Measurements from ENCODE around the gene PROSER3. TPM values are rescaled to one million over a fixed set of nuclear protein-coding genes. Genes with fewer than 3 reads are reported as not detected.

Gene PROSER3
- total and polyA plus RNA-seq, 2 donors (not counting 1 experiment from before 2014, with no cell fraction given), result 3.8 to 8.1 TPM

DNA sequence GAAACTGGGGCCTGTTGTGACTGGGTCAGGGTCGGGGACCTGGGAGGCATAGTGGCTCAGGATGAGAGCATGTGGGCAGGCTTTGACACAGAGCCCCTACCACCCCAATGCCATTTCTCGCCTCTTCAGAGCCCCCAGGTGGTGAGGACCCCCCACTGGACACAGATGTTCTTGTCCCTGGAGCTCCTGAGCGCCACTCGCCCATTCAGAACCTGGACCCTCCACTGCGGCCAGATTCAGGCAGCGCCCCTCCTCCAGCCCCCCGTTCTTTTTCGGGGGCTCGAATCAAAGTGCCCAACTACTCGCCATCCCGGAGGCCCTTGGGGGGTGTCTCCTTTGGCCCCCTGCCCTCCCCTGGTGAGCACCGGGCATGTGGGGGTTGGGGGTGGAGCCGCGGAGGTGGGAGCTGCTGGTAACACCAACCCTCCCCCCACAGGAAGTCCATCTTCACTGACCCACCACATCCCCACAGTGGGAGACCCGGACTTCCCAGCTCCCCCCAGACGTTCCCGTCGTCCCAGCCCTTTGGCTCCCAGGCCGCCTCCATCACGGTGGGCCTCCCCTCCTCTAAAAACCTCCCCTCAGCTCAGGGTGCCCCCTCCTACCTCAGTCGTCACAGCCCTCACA lies 26.1 kb upstream of the PROSER3 start:
- Histone ChIP-seq H3K4me2 (ENCODE audit: extremely low read depth, insufficient read depth, low read length) (no peak overlapping the region), H3K27ac (ENCODE audit: insufficient read depth, low read length) (no peak overlapping the region), H2AFZ (ENCODE audit: low read length) (no peak overlapping the region), H3K4me3 (replicated peaks in 1 of 4; ENCODE audit: control extremely low read depth in 1 of 4, insufficient read depth in 1 of 4, low read depth in 3 of 4, low read length in 4 of 4) (no peak overlapping the region), H4K20me1 (ENCODE audit: control insufficient read depth, extremely low read depth, insufficient read depth, low read length) (no peaks in the 10 kb centered on the region), H3K36me3 (ENCODE audit: control insufficient read depth, insufficient read depth, low read length) (peaks cover 55% of the 10 kb centered on the region), H3K4me1 (ENCODE audit: control insufficient read depth, extremely low read depth, insufficient read depth, low read length) (no peaks in the 10 kb centered on the region), H3K27me3 (ENCODE audit: control insufficient read depth, insufficient read depth, low read length) (no peaks in the 10 kb centered on the region), H3K9ac (ENCODE audit: insufficient read depth, low read length) (no peak overlapping the region), H3K9me3 (ENCODE audit: control insufficient read depth, insufficient read depth, low read depth, low read length) (no peaks in the 10 kb centered on the region), H3K79me2 (ENCODE audit: control insufficient read depth, insufficient read depth, low read length) (no peaks in the 10 kb centered on the region)
- TF ChIP-seq CTCF (conservative IDR thresholded peaks at IDR 0.05 in 1 of 2, IDR thresholded peaks at IDR 0.05 in 1 of 2; ENCODE audit: low read depth in 1 of 2, low read length in 2 of 2) (no peak), EZH2 (IDR thresholded peaks at IDR 0.05; ENCODE audit: low read length, missing control alignments) (no peak)
- DNase-seq (ENCODE audit: low read depth in 2 of 2), result no peak

- TF ChIP-seq CTCF (conservative IDR thresholded peaks at IDR 0.05 in 1 of 2, IDR thresholded peaks at IDR 0.05 in 1 of 2; ENCODE audit: low read depth in 1 of 2, low read length in 2 of 2), result no peak
- TF ChIP-seq EZH2 (IDR thresholded peaks at IDR 0.05; ENCODE audit: low read length, missing control alignments), result no peak
- DNase-seq (ENCODE audit: low read depth in 2 of 2), result no peak
- peaks cover 55% of the 10 kb centered on the region for H3K36me3 ChIP-seq (ENCODE audit: control insufficient read depth, insufficient read depth, low read length)
These were observed 25.3 kb upstream of the PROSER3 start for GRCh38 chr19:35732540-35733179.

DNA sequence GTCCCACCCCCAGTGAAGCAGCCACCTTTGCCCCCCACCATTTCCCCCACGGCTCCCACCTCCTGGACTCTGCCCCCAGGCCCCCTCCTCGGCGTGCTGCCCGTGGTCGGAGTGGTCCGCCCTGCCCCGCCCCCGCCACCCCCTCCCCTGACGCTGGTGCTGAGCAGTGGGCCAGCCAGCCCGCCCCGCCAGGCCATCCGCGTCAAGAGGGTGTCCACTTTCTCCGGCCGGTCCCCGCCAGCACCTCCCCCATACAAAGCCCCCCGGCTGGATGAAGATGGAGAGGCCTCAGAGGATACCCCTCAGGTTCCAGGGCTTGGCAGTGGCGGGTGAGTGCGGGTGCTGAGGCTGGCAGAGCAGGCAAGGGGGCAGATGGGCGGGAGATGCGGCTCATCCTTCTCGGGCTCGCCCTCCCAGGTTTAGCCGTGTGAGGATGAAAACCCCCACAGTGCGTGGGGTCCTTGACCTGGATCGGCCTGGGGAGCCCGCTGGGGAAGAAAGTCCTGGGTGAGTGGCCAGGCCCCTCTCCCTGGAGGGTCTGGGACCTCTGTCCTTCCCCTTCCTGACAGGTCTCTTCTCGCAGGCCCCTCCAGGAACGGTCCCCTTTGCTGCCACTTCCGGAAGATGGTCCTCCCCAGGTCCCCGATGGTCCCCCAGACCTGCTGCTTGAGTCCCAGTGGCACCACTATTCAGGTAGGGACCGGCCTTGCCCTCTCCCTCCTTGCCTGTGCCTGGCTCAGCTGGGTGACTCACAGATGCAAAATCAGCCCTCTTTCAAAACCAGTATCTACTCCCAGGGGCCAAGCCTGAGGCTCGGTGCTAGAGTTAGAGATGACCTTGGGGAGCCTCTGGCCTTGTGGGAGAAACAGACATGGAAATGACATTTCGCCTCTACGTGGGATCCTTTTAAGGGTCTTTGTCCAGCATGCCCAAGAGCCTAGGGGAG lies 24.5 kb upstream of the PROSER3 start:
- H3K79me2 ChIP-seq (ENCODE audit: control insufficient read depth, insufficient read depth, low read length), result no peaks in the 10 kb centered on the region
- H3K4me1 ChIP-seq (ENCODE audit: control insufficient read depth, extremely low read depth, insufficient read depth, low read length), result no peaks in the 10 kb centered on the region
- TF ChIP-seq EZH2 (IDR thresholded peaks at IDR 0.05; ENCODE audit: low read length, missing control alignments) (no peak), CTCF (conservative IDR thresholded peaks at IDR 0.05 in 1 of 2, IDR thresholded peaks at IDR 0.05 in 1 of 2; ENCODE audit: low read depth in 1 of 2, low read length in 2 of 2) (no peak)
- no peak overlapping the region for H2AFZ ChIP-seq (ENCODE audit: low read length)
- no peak for DNase-seq (ENCODE audit: low read depth in 2 of 2)
- H3K4me3 ChIP-seq (replicated peaks in 1 of 4; ENCODE audit: control extremely low read depth in 1 of 4, insufficient read depth in 1 of 4, low read depth in 3 of 4, low read length in 4 of 4), result no peak overlapping the region
- no peak overlapping the region for H3K4me2 ChIP-seq (ENCODE audit: extremely low read depth, insufficient read depth, low read length)
- no peaks in the 10 kb centered on the region for H4K20me1 ChIP-seq (ENCODE audit: control insufficient read depth, extremely low read depth, insufficient read depth, low read length)
- H3K9ac ChIP-seq (ENCODE audit: insufficient read depth, low read length), result no peak overlapping the region
- no peaks in the 10 kb centered on the region for H3K27me3 ChIP-seq (ENCODE audit: control insufficient read depth, insufficient read depth, low read length)
- H3K36me3 ChIP-seq (ENCODE audit: control insufficient read depth, insufficient read depth, low read length), result peaks cover 59% of the 10 kb centered on the region
- H3K9me3 ChIP-seq (ENCODE audit: control insufficient read depth, insufficient read depth, low read depth, low read length), result no peaks in the 10 kb centered on the region
- no peak overlapping the region for H3K27ac ChIP-seq (ENCODE audit: insufficient read depth, low read length)

More at GRCh38 chr19:35732540-35733179, 25.3 kb upstream of the PROSER3 start:
- Histone ChIP-seq H3K9me3 (ENCODE audit: control insufficient read depth, insufficient read depth, low read depth, low read length) (no peaks in the 10 kb centered on the region), H4K20me1 (ENCODE audit: control insufficient read depth, extremely low read depth, insufficient read depth, low read length) (no peaks in the 10 kb centered on the region), H3K27ac (ENCODE audit: insufficient read depth, low read length) (no peak overlapping the region), H3K4me2 (ENCODE audit: extremely low read depth, insufficient read depth, low read length) (no peak overlapping the region), H3K4me3 (replicated peaks in 1 of 4; ENCODE audit: control extremely low read depth in 1 of 4, insufficient read depth in 1 of 4, low read depth in 3 of 4, low read length in 4 of 4) (no peak overlapping the region), H3K79me2 (ENCODE audit: control insufficient read depth, insufficient read depth, low read length) (no peaks in the 10 kb centered on the region), H3K27me3 (ENCODE audit: control insufficient read depth, insufficient read depth, low read length) (no peaks in the 10 kb centered on the region), H2AFZ (ENCODE audit: low read length) (no peak overlapping the region), H3K9ac (ENCODE audit: insufficient read depth, low read length) (no peak overlapping the region), H3K4me1 (ENCODE audit: control insufficient read depth, extremely low read depth, insufficient read depth, low read length) (no peaks in the 10 kb centered on the region)
